Daoy (cell line): ENCODE results near the gene CCT8. TPM values are rescaled to one million over a fixed set of nuclear protein-coding genes. Genes with fewer than 3 reads are reported as not detected.

ENCODE experiments used
- DNase-seq: peaks from one replicate; pipeline ENCODE4 v3.0.0-alpha.2; 2015; ENCODE audit warnings: low read depth
- total RNA-seq: library from RNA; depleted of rRNA; stranded (reverse); fragments of >200 nt; shearing (Covaris generic); gene quantifications from 2 replicates; pipeline ENCODE4 v1.2.3, GENCODE V29; 2014; rRNA removed

CCT8 gene
- total RNA-seq: 487 and 555 TPM in 2 replicates

GRCh38 chr21:29073222-29074006 lies at the start of gene CCT8:
Gene CCT8, minus strand, starts transcription at chr21:29073648. Its CDS starts 58 bp downstream, at chr21:29073590.
- DNase-seq: peak; percentile 100

GRCh38 chr21:29121759-29122158 lies 48.3 kb upstream of the CCT8 start:
- no peak for DNase-seq

GRCh38 chr21:29117372-29117955 lies 44.0 kb upstream of the CCT8 start:
- DNase-seq: no peak

GRCh38 chr21:29115899-29116298 lies 42.5 kb upstream of the CCT8 start:
- no peak for DNase-seq

GRCh38 chr21:29114765-29115500 lies 41.5 kb upstream of the CCT8 start:
- DNase-seq: peak; percentile 75

- DNase-seq: peak; percentile 82
Observed at GRCh38 chr21:29105218-29105617, 31.8 kb upstream of the CCT8 start.

GRCh38 chr21:29104239-29104708 lies 30.8 kb upstream of the CCT8 start:
- peak; percentile 20 for DNase-seq

GRCh38 chr21:29102791-29103257 lies 29.4 kb upstream of the CCT8 start:
- DNase-seq: no peak

GRCh38 chr21:29098156-29098555 lies 24.7 kb upstream of the CCT8 start:
- DNase-seq: no peak

- DNase-seq: no peak
Observed at GRCh38 chr21:29096218-29097015, 23.0 kb upstream of the CCT8 start.

- peak; percentile 41 for DNase-seq
Observed at GRCh38 chr21:29092102-29092959, 18.9 kb upstream of the CCT8 start.

- DNase-seq: peak; percentile 36
Observed at GRCh38 chr21:29091033-29091432, 17.6 kb upstream of the CCT8 start.

GRCh38 chr21:29085106-29085752 lies 11.8 kb upstream of the CCT8 start:
- no peak for DNase-seq

- no peak for DNase-seq
Observed at GRCh38 chr21:29084372-29084771, 10.9 kb upstream of the CCT8 start.

- no peak for DNase-seq
Observed at GRCh38 chr21:29083306-29083705, 9.9 kb upstream of the CCT8 start.

- no peak for DNase-seq
Observed at GRCh38 chr21:29082046-29082815, 8.8 kb upstream of the CCT8 start.

- DNase-seq: peak; percentile 55
Observed at GRCh38 chr21:29080454-29080941, 7.0 kb upstream of the CCT8 start.

- no peak for DNase-seq
Observed at GRCh38 chr21:29078869-29079767, 5.7 kb upstream of the CCT8 start.
